ENCODE data around the gene AUNIP. TPM values are rescaled to one million over a fixed set of nuclear protein-coding genes. Genes with fewer than 3 reads are reported as not detected.

Gene AUNIP
- total and polyA plus RNA-seq, 9 donors: 0.76 to 1.8 (median 1.2) TPM

DNA sequence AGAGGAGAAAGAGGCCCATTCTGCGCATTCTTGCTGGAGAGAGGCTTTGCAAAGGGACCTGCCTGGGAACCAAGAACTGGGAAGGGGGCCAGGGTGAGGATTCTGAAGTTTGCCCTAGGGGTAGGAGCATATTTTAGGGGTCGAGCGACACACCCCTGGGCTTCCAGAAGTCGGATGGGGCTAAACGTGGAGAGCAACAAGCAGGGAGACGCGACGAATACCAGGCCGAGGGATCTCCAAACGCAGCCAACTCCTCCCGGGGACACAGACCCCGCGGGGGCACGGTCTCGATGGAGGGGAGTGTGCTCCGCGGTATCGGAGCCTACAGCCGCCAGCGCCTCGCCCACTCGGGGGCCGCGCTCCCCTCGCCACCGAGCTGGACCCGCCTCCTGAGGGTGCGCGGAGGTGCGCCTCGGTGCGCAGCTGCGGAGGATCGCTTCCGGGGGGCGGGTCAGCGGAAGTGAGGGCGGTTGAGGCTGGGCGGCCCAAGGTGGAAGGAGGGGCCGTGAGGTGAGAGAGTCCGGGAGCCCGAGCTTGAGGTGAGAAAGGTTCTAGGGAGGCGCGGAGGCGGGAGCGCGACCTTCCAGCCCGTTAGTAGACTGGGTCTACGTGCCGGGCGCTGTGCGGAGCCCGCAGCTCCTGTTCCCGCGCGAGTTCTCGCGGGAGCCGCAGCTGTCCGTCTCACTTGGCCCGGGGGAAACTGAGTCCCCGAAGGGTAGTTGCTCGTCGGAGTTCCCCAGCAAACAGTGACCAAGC is 39.6 kb downstream of the AUNIP start, which contains the start of gene MTFR1L:
TSS of gene MTFR1L (plus strand) at position 464 of the 756 bp plus-strand sequence. CDS start 3,151 bp downstream, outside the sequence.
- WGBS (ENCODE audit: insufficient coverage): under 1% methylated on average over 60 of the region's 64 CpGs
- Histone ChIP-seq H3K4me1 (ENCODE audit: control insufficient read depth, insufficient read depth, low read length) (peaks cover 32% of the 10 kb centered on the region), H3K36me3 (ENCODE audit: control insufficient read depth, insufficient read depth, low read length) (peaks cover 31% of the 10 kb centered on the region)

DNA sequence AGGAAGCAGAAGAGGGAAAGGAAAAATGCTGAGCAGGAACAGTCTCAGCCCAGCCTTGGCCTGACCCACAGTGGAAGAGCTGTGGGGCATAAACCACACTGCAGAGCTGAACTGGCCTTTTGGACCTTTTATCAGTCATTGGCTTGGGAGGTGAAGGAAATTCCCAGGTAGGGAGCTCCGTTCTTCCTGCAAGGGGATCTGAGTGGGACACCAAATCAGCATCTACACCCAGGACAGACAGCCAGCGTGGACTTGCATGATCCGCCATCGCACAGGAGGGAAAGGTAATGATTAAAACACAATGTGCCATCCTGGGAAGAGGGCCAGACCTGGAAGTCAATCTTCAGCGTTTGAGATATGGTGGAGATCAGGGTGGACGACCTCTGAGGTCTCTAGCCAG is 40.7 kb downstream of the AUNIP start:
- H3K4me3 ChIP-seq (ENCODE audit: low read length): peak overlapping the region; percentile 97

More for the DNA sequence above, 39.6 kb downstream of the AUNIP start, which contains the start of gene MTFR1L:
- peak; percentile 92 for DNase-seq
- H3K9me3 ChIP-seq (replicated peaks; ENCODE audit: control insufficient read depth, low read depth, low read length): no peaks in the 10 kb centered on the region
- H3K27me3 ChIP-seq (ENCODE audit: control insufficient read depth, insufficient read depth, low read length): no peaks in the 10 kb centered on the region
- H3K27ac ChIP-seq (ENCODE audit: low read length): peak within 1 kb of the TSS; percentile 94
- H3K4me3 ChIP-seq (ENCODE audit: low read length): peak within 1 kb of the TSS; percentile 97

DNA sequence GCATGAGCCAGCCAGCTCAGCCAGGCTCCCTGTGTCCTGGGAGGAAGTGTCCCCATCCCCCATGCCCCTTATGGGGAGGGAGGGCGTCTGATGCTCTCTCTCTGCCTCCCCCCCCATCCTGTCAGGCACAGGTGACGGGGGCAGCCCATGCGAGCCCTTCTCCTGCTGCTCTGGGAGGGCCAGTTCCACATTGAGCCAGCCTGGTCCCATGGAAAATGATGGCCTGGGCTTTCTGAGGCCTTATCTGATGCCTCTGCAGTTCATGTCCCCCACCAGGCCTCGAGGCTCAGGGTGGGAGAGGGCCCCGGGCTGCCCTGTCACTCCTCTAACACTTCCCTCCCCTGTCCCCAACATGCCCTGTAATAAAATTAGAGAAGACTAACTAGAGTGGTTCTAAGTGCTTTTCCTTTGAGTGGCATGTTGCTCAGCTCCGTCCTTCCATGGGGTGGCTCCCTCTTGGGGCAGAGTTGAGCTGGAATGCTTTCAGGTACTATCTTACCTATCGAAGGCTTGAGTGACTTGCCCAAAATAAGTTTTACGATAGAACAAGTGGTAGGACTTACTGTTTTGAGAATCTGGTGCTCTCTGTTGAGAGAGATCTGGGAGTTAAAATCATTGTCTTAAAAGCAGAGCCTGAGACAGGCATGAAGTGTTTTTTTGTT is 41.3 kb downstream of the AUNIP start:
- Histone ChIP-seq H3K4me3 (ENCODE audit: low read length) (no peak overlapping the region), H3K27ac (ENCODE audit: low read length) (no peak overlapping the region), H3K27me3 (ENCODE audit: control insufficient read depth, insufficient read depth, low read length) (no peaks in the 10 kb centered on the region), H3K9me3 (replicated peaks; ENCODE audit: control insufficient read depth, low read depth, low read length) (no peaks in the 10 kb centered on the region), H3K36me3 (ENCODE audit: control insufficient read depth, insufficient read depth, low read length) (peaks cover 37% of the 10 kb centered on the region), H3K4me1 (ENCODE audit: control insufficient read depth, insufficient read depth, low read length) (peaks cover 32% of the 10 kb centered on the region)
- no peak for DNase-seq
- 58% methylated on average over 2 of the region's 8 CpGs for WGBS (ENCODE audit: insufficient coverage)

More for the DNA sequence above, 40.7 kb downstream of the AUNIP start:
- DNase-seq: no peak
- H3K4me1 ChIP-seq (ENCODE audit: control insufficient read depth, insufficient read depth, low read length): peaks cover 32% of the 10 kb centered on the region
- 44% methylated on average over 4 of the region's 6 CpGs for WGBS (ENCODE audit: insufficient coverage)
- no peaks in the 10 kb centered on the region for H3K27me3 ChIP-seq (ENCODE audit: control insufficient read depth, insufficient read depth, low read length)
- H3K36me3 ChIP-seq (ENCODE audit: control insufficient read depth, insufficient read depth, low read length): peaks cover 36% of the 10 kb centered on the region
- H3K27ac ChIP-seq (ENCODE audit: low read length): peak overlapping the region; percentile 94
- no peaks in the 10 kb centered on the region for H3K9me3 ChIP-seq (replicated peaks; ENCODE audit: control insufficient read depth, low read depth, low read length)

DNA sequence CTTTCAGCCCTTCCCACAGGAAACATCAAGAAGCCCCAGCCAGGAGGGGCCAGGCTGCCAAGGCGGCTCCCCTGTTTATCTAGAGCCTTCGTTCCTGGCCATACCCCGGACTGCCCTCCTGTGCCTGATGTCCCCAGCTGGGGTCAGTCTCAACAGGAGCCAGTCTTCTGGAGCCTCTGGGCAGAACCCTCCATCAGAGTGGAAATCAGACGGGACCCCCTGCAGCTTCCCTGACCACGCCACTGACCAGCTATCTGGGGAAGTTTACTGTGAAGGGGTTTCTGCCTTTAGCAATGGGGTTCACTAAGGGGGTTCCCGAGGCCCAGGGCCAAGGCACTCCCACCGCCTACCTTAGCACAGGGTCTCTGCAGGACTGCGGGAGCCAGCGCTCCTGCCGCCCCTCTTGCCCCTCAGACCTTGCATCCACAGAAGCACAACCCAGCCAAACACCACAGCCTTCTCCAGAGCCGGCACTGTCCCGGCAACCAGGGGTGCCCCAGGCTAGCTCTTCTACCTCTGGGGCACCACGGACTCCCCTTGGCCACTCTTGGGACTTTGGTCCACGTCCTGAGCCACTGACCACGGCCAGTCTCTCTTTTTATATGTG is 43.0 kb downstream of the AUNIP start:
- Histone ChIP-seq H3K4me1 (ENCODE audit: control insufficient read depth, insufficient read depth, low read length) (peaks cover 24% of the 10 kb centered on the region), H3K27ac (ENCODE audit: low read length) (no peak overlapping the region), H3K9me3 (replicated peaks; ENCODE audit: control insufficient read depth, low read depth, low read length) (no peaks in the 10 kb centered on the region), H3K36me3 (ENCODE audit: control insufficient read depth, insufficient read depth, low read length) (peaks cover 54% of the 10 kb centered on the region), H3K4me3 (ENCODE audit: low read length) (no peak overlapping the region), H3K27me3 (ENCODE audit: control insufficient read depth, insufficient read depth, low read length) (no peaks in the 10 kb centered on the region)
- 79% methylated on average over 8 of the region's 15 CpGs for WGBS (ENCODE audit: insufficient coverage)
- no peak for DNase-seq

DNA sequence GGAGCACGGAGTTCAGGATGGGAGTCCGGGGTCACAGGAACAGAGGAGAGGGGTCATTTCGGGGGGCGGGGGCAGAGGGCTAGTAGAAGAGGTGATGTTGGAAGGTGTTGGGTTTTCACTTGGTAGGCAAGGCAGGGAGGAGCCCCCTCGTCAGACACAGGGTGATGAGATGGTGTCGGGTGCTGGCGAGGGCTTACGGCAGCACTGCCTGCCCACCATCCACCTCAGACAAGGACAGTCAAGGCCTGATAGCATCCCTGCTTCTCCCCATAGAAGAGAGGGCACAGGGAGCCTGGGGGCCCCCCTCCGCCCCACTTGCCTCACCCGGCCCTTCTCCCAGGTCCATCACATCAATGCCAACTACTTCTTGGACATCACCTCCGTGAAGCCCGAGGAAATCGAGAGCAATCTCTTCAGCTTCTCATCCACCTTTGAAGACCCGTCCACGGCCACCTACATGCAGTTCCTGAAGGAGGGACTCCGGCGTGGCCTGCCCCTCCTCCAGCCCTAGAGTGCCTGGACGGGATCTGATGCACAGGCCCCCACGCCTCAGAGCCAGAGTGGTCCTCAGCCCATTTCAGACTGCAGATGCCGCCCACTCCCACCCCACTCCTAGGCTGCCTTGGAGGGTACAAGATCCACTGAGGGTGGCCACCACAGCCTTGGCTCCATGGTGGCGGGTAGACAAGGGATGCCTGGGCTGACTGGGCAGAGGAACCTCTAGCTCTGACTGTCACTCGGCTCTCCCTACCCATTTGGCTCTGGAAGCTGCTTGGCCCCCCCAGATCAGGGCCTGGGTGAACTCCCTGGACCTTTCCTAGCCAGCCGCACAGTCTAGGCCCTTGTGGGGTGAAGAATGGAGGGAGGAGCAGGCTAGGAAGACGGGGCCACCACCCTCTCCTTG is 43.8 kb downstream of the AUNIP start:
- Histone ChIP-seq H3K36me3 (ENCODE audit: control insufficient read depth, insufficient read depth, low read length) (peaks cover 61% of the 10 kb centered on the region), H3K4me3 (ENCODE audit: low read length) (no peak overlapping the region), H3K9me3 (replicated peaks; ENCODE audit: control insufficient read depth, low read depth, low read length) (no peaks in the 10 kb centered on the region), H3K27ac (ENCODE audit: low read length) (no peak overlapping the region), H3K4me1 (ENCODE audit: control insufficient read depth, insufficient read depth, low read length) (peaks cover 23% of the 10 kb centered on the region), H3K27me3 (ENCODE audit: control insufficient read depth, insufficient read depth, low read length) (no peaks in the 10 kb centered on the region)
- no peak for DNase-seq
- WGBS (ENCODE audit: insufficient coverage): 91% methylated on average over 18 of the region's 24 CpGs

DNA sequence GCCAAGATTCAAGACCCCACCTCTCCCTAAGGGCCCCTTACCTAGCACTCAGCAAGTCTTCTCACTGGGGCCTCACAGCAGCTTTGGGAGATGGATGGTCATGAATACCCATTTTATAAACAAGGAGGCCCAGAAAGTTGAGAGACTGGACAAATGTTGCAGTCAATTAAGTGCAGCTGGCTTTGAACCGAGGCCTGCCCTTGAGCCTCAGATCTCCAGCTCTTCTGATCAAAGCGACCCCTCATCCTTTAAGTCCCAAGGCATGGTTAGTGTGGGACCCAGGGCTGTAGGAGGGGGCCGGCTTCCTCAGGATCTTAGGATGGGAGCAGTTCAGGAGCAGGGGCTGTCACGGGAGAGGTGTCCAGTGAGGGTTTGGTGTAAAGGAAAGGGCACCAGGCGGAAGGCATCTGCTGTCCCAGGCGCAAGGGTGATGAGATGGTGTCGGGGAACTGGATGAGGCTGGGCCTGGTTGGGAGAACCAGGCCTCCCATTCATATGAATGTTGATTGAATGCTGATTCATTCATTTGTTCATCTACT is 44.6 kb downstream of the AUNIP start:
- 86% methylated on average over 4 of the region's 7 CpGs for WGBS (ENCODE audit: insufficient coverage)
- Histone ChIP-seq H3K4me3 (ENCODE audit: low read length) (no peak overlapping the region), H3K27ac (ENCODE audit: low read length) (no peak overlapping the region), H3K27me3 (ENCODE audit: control insufficient read depth, insufficient read depth, low read length) (no peaks in the 10 kb centered on the region), H3K9me3 (replicated peaks; ENCODE audit: control insufficient read depth, low read depth, low read length) (no peaks in the 10 kb centered on the region), H3K36me3 (ENCODE audit: control insufficient read depth, insufficient read depth, low read length) (peaks cover 70% of the 10 kb centered on the region), H3K4me1 (ENCODE audit: control insufficient read depth, insufficient read depth, low read length) (peaks cover 28% of the 10 kb centered on the region)
- DNase-seq: no peak

DNA sequence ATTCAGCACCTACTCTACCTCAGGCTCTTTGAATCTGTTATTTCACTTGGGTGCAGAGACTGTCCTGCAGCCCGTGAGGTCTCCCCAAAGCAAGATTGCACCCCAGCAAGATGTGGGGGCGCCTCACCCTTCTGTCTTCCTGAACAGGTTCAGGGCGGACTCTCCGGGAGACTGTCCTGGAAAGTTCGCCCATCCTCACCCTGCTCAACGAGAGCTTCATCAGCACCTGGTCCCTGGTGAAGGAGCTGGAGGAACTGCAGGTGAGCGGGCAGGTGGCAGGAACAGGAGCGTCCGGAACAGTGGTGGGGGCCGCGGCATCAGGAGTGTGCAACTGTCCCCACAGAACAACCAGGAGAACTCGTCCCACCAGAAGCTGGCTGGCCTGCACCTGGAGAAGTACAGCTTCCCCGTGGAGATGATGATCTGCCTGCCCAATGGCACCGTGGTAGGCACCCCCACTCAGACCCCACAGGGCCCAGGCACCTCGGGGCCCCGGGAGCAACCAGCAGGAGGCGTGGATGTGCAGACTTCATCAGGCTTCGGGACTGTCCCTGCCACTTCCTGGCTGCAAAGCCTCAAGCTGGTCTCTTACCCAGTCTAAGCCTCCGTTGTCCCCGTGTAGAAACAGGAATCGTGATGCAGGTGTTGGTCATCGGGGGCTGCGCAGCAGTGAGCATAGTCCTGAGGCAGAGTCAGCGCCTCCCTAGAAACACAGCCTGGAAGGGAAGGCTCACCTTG is 45.4 kb downstream of the AUNIP start:
- peaks cover 77% of the 10 kb centered on the region for H3K36me3 ChIP-seq (ENCODE audit: control insufficient read depth, insufficient read depth, low read length)
- DNase-seq: no peak
- peaks cover 24% of the 10 kb centered on the region for H3K4me1 ChIP-seq (ENCODE audit: control insufficient read depth, insufficient read depth, low read length)
- no peaks in the 10 kb centered on the region for H3K9me3 ChIP-seq (replicated peaks; ENCODE audit: control insufficient read depth, low read depth, low read length)
- H3K27me3 ChIP-seq (ENCODE audit: control insufficient read depth, insufficient read depth, low read length): no peaks in the 10 kb centered on the region
- H3K27ac ChIP-seq (ENCODE audit: low read length): no peak overlapping the region
- no peak overlapping the region for H3K4me3 ChIP-seq (ENCODE audit: low read length)
- WGBS (ENCODE audit: insufficient coverage): 87% methylated on average over 16 of the region's 24 CpGs

DNA sequence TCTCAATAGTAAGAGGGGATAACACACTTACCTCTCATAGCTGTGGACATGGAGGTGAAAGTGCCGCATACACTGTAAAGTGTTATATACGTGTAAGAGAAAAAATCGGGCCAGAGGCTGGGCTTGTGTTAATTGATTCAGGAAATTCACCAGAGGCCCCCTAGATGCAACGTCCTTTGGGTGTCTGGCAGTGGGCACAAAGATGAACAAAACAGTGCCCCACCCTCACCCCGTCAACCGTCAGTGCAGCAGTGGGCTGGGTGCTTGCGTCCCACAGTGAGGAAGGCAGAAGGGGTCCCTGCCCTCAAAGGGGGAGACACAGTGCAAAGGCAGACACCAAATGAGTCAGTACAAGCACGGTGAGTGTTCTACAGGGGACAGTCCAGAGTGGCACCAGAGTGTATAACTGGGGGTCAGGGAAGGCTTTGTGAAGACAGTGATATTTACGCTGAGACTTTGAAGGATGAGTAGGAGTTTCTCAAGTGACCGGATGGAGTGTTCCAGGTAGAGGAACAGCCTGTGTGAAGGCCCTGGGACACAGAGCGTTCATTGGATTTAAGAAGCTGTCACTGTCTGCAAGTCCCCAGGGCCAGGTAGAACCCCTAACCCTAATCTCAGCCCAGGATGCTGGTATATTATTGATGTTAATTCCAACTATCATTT is 46.1 kb downstream of the AUNIP start:
- Histone ChIP-seq H3K4me1 (ENCODE audit: control insufficient read depth, insufficient read depth, low read length) (peaks cover 17% of the 10 kb centered on the region), H3K9me3 (replicated peaks; ENCODE audit: control insufficient read depth, low read depth, low read length) (no peaks in the 10 kb centered on the region), H3K36me3 (ENCODE audit: control insufficient read depth, insufficient read depth, low read length) (peaks cover 84% of the 10 kb centered on the region), H3K27ac (ENCODE audit: low read length) (no peak overlapping the region), H3K27me3 (ENCODE audit: control insufficient read depth, insufficient read depth, low read length) (no peaks in the 10 kb centered on the region), H3K4me3 (ENCODE audit: low read length) (no peak overlapping the region)
- no peak for DNase-seq
- 80% methylated on average over 8 of the region's 11 CpGs for WGBS (ENCODE audit: insufficient coverage)

All from muscle of leg (tissue), 11 donors.